ENCODE measurements around the gene PPP1R7. TPM values are rescaled to one million over a fixed set of nuclear protein-coding genes. Genes with fewer than 3 reads are reported as not detected.

Gene PPP1R7
- total RNA-seq, 1 donor from 2014 or later = 57.7 TPM

DNA sequence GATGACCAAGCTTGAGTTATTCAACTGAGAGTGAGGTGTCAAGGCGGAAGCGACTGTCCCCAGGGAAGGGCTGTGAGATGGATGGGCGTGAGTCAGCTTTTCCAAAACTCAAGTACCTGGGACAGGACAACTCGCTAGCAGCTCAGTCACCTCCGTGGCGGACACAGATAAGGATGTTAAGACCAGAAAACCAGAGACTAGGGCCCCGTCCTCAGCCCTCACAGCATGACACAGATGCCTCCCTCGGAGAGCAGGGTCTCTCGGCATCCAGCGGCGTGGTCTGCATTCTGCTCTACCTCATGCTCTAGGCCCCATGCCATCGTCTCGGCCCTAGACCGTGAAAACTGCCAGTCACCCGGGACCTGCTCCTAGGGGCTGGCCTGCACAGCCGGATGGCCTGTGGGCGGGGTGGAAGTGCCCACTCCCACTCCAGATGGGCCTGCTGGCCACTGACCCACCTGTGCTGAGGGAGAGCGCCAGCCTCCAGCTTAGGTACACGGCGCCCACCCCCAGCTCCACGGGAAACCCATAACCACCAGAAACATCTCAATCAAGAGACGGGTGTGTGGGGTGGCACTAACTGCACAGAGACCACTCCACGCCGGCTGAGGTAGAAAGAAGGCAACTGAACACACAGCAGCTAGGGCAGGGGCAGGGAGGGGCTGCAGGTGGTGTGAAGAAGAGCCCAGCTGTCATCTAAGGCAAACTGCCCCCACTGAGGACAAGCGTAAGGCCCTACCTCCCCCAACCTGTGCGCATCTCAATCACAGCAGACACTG, 78.0 kb downstream of the PPP1R7 start:
- DNase-seq (ENCODE audit: low read depth in 2 of 2) = no peak

DNA sequence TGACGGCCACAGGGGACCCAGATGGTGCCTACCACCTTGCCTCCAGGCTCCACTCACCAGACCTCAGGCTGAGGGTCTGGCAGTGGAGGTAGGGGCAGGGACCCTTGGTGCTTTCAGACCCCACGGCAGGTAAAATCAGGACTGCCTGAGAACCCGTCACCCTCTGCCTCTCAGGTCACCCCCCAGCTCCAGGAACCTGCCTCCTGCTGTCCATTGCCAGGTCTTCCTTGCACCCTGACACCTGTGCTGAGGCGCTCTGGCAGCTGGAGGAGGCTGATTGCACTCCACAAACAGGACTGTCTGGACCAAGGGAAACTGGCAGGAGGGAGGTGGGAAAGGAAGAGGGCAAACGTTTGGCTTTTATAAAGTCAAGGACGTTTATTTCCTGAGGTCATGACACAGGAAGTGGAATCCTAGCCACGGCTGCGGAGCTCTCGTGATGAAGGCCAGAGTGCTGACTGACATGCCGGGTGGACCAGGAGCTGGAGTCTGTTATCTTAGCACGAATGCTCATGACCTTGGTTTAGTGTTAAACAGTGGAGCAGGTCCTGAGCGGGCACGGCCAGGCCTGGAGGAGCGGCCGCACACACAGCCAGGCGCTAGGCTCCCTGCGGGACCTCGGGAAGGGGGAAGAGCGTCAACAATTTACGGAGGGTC, 78.7 kb downstream of the PPP1R7 start:
- DNase-seq (ENCODE audit: low read depth in 2 of 2) = peak in 1 of 2 donors; percentile 76

- no peak for DNase-seq (ENCODE audit: low read depth in 2 of 2)
Observed at GRCh38 chr2:241229563-241230401, 79.5 kb downstream of the PPP1R7 start.

GRCh38 chr2:241230435-241230834, 80.2 kb downstream of the PPP1R7 start:
- no peak for DNase-seq (ENCODE audit: low read depth in 2 of 2)

- DNase-seq (ENCODE audit: low read depth in 2 of 2) = no peak
Observed at GRCh38 chr2:241232736-241233575, 82.7 kb downstream of the PPP1R7 start.

Other genes starting within 250 kb of the PPP1R7 start
- not detected in 2 replicates for gene CROCC2, start 244.1 kb upstream of the PPP1R7 start, total RNA-seq
- 8.3 and 17.9 TPM in 2 replicates for gene SNED1, start 151.8 kb upstream of the PPP1R7 start, total RNA-seq
- gene MTERF4, start 48.2 kb upstream of the PPP1R7 start, total RNA-seq = 19.8 and 34.1 TPM in 2 replicates
- gene PASK, start 995 bp upstream of the PPP1R7 start, total RNA-seq = 4.4 and 8.7 TPM in 2 replicates
- 0.65 and 2.6 TPM in 2 replicates for gene ANO7, start 38.2 kb downstream of the PPP1R7 start, total RNA-seq
- 591 and 619 TPM in 2 replicates for gene HDLBP, start 165.2 kb downstream of the PPP1R7 start, total RNA-seq
- gene SEPTIN2, start 165.5 kb downstream of the PPP1R7 start, total RNA-seq = 394 and 411 TPM in 2 replicates
- 22.7 and 35.7 TPM in 2 replicates for gene FARP2, start 205.8 kb downstream of the PPP1R7 start, total RNA-seq

Data from lung microvascular endothelial cell (primary cell).